HEK293 (cell line): Measurements from ENCODE around the gene RPS19.

ENCODE experiments used
- ZBTB21 ChIP-seq: fragments of 450-650 bp; formaldehyde crosslinking; IDR thresholded peaks from 2 replicates; pipeline ENCODE4 v1.5.1; 2017; ENCODE audit warnings: missing biosample characterization, missing genetic modification characterization
- ZNF654 ChIP-seq: fragments of 450-650 bp; formaldehyde crosslinking; IDR thresholded peaks from 2 replicates; pipeline ENCODE4 v1.5.1; 2016; ENCODE audit warnings: low read depth, missing biosample characterization, missing genetic modification characterization
- TF ChIP-seq, protein P1 (sequence below): fragments of 450-650 bp; formaldehyde crosslinking; IDR thresholded peaks from 2 replicates; pipeline ENCODE4 v1.5.1; 2016; ENCODE audit warnings: missing biosample characterization, missing genetic modification characterization
- TF ChIP-seq, protein P2 (sequence below): sonication (generic); formaldehyde crosslinking; IDR thresholded peaks from 2 replicates; pipeline ENCODE4 v1.8.1; 2022; ENCODE audit warnings: mild to moderate bottlenecking, moderate library complexity, missing genetic modification reagents

DNA sequence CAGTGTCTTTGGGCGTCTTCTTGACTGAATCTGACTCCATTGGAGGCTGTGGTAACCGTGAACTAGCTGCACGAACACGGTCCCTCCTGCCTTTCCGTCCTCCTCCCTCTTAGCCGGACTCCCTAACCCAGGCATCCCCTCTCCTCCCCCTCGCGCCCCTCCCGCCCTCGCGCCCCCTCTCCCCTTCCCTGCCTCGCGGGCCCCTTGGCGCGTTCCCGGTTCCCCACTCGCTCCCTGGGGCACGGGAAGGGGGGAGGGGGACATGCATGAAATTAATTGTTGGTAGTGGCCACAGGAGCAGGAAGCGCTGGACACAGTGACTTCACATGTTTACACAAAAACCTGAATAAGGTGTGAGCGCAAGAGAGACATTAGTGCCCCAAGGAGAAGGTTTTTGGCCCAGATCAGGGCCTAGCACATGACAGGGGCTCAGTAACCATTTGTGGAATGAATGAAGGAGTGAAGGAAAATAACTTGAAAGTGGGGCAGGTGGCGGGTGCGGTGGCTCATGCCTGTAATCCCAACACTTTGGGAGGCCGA is 14.9 kb upstream of the RPS19 start:
- no peak for TF ChIP-seq ZBTB21 (tag by site-specific recombination)
- no peak for TF ChIP-seq ZNF654 (tag by site-specific recombination)
- TF ChIP-seq, protein P1, sequence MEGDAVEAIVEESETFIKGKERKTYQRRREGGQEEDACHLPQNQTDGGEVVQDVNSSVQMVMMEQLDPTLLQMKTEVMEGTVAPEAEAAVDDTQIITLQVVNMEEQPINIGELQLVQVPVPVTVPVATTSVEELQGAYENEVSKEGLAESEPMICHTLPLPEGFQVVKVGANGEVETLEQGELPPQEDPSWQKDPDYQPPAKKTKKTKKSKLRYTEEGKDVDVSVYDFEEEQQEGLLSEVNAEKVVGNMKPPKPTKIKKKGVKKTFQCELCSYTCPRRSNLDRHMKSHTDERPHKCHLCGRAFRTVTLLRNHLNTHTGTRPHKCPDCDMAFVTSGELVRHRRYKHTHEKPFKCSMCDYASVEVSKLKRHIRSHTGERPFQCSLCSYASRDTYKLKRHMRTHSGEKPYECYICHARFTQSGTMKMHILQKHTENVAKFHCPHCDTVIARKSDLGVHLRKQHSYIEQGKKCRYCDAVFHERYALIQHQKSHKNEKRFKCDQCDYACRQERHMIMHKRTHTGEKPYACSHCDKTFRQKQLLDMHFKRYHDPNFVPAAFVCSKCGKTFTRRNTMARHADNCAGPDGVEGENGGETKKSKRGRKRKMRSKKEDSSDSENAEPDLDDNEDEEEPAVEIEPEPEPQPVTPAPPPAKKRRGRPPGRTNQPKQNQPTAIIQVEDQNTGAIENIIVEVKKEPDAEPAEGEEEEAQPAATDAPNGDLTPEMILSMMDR (tag by site-specific recombination): no peak
- TF ChIP-seq, protein P2, sequence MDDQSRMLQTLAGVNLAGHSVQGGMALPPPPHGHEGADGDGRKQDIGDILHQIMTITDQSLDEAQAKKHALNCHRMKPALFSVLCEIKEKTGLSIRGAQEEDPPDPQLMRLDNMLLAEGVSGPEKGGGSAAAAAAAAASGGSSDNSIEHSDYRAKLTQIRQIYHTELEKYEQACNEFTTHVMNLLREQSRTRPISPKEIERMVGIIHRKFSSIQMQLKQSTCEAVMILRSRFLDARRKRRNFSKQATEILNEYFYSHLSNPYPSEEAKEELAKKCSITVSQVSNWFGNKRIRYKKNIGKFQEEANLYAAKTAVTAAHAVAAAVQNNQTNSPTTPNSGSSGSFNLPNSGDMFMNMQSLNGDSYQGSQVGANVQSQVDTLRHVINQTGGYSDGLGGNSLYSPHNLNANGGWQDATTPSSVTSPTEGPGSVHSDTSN (CRISPR knock-in tag): no peak
